Endothelial cell (in vitro differentiated cells): ENCODE measurements around the gene OR51E2. TPM values are rescaled to one million over a fixed set of nuclear protein-coding genes. Genes with fewer than 3 reads are reported as not detected.
"Not testable (repeated sequence)": the region's sequence is repeated elsewhere in the genome, so short reads cannot be mapped to it uniquely, and the experiment has no call there.

Source experiments
- DNase-seq: peaks from one replicate; pipeline ENCODE4 v3.0.0; 2021; ENCODE audit warnings: low spot score
- H3K27ac Mint-ChIP-seq: one replicate; pipeline ENCODE4 v1.8.0; 2021; ENCODE audit warnings: mixed read lengths, inconsistent platforms; ENCODE audit not compliant: unreplicated experiment
- H3K27me3 Mint-ChIP-seq: one replicate; pipeline ENCODE4 v1.8.0; 2021; ENCODE audit warnings: mild to moderate bottlenecking, moderate library complexity, mixed read lengths, inconsistent platforms; ENCODE audit not compliant: unreplicated experiment
- H3K36me3 Mint-ChIP-seq: one replicate; pipeline ENCODE4 v1.8.0; 2021; ENCODE audit warnings: mild to moderate bottlenecking, low read depth, mixed read lengths, inconsistent platforms; ENCODE audit not compliant: unreplicated experiment
- H3K4me1 Mint-ChIP-seq: one replicate; pipeline ENCODE4 v1.8.0; 2021; ENCODE audit warnings: mild to moderate bottlenecking, mixed read lengths, inconsistent platforms; ENCODE audit not compliant: unreplicated experiment
- H3K4me3 Mint-ChIP-seq: one replicate; pipeline ENCODE4 v1.8.0; 2021; ENCODE audit warnings: mild to moderate bottlenecking, mixed read lengths, inconsistent platforms; ENCODE audit not compliant: unreplicated experiment
- H3K9me3 Mint-ChIP-seq: one replicate; pipeline ENCODE4 v1.8.0; 2021; ENCODE audit warnings: mixed read lengths, inconsistent platforms; ENCODE audit not compliant: unreplicated experiment
- CTCF ChIP-seq: fragments of 200-600 bp; sonication (generic); IDR thresholded peaks from one replicate; pipeline ENCODE4 v1.5.0; 2021; ENCODE audit warnings: antibody characterized with exemption; ENCODE audit not compliant: unreplicated experiment
- long read RNA-seq: library from polyadenylated mRNA; unstranded; transcript quantifications from one replicate; pipeline ENCODE4 v2.0.0, GENCODE V29; 2020; ENCODE audit not compliant: unreplicated experiment
- total RNA-seq: library from RNA; stranded (reverse); fragmentation: NEBNext Ultra II Directional; extraction: Animal tissue kit (Norgen Biotek cat#: 25700); gene quantifications from one replicate; pipeline ENCODE4 v1.2.1, GENCODE V29; 2021; ENCODE audit not compliant: unreplicated experiment

OR51E2 gene
- total RNA-seq = not detected
- long read RNA-seq = 0 reads

- H3K36me3 Mint-ChIP-seq = no peaks in the 10 kb centered on the region
- no peaks in the 10 kb centered on the region for H3K27me3 Mint-ChIP-seq
- no peak within 1 kb of the TSS for H3K27ac Mint-ChIP-seq
- no peak for DNase-seq
- no peaks in the 10 kb centered on the region for H3K4me1 Mint-ChIP-seq
- H3K4me3 Mint-ChIP-seq = no peak within 1 kb of the TSS
- no peaks in the 10 kb centered on the region for H3K9me3 Mint-ChIP-seq
- no peak for TF ChIP-seq CTCF
These were observed at the start of gene OR51E2 for GRCh38 chr11:4697585-4697984. Gene OR51E2 (minus strand): TSS chr11:4697853. CDS start chr11:4682711, 15,142 bp downstream.

- DNase-seq = no peak
- Mint-ChIP-seq H3K4me1 (no peaks in the 10 kb centered on the region), H3K36me3 (no peaks in the 10 kb centered on the region), H3K27me3 (no peaks in the 10 kb centered on the region), H3K4me3 (no peak overlapping the region), H3K9me3 (no peaks in the 10 kb centered on the region), H3K27ac (no peak overlapping the region)
- TF ChIP-seq CTCF = no peak
These were observed 43.1 kb upstream of the OR51E2 start for GRCh38 chr11:4740735-4741134.

- no peak for TF ChIP-seq CTCF
These were observed 29.5 kb upstream of the OR51E2 start for GRCh38 chr11:4727171-4727570.

GRCh38 chr11:4722616-4723534 is 25.2 kb upstream of the OR51E2 start:
- H3K27me3 Mint-ChIP-seq, H3K27ac Mint-ChIP-seq, H3K4me3 Mint-ChIP-seq, H3K36me3 Mint-ChIP-seq, H3K9me3 Mint-ChIP-seq, DNase-seq: not testable (repeated sequence)
- H3K4me1 Mint-ChIP-seq = peaks cover 24% of the 10 kb centered on the region

More at GRCh38 chr11:4727171-4727570, 29.5 kb upstream of the OR51E2 start:
- no peak overlapping the region for H3K4me3 Mint-ChIP-seq
- no peaks in the 10 kb centered on the region for H3K9me3 Mint-ChIP-seq
- no peaks in the 10 kb centered on the region for H3K27me3 Mint-ChIP-seq
- H3K27ac Mint-ChIP-seq = no peak overlapping the region
- DNase-seq = no peak
- no peaks in the 10 kb centered on the region for H3K4me1 Mint-ChIP-seq
- H3K36me3 Mint-ChIP-seq = no peaks in the 10 kb centered on the region

- Mint-ChIP-seq H3K27ac (no peak overlapping the region), H3K4me1 (peaks cover 30% of the 10 kb centered on the region), H3K9me3 (no peaks in the 10 kb centered on the region), H3K4me3 (no peak overlapping the region), H3K36me3 (no peaks in the 10 kb centered on the region), H3K27me3 (peaks cover 2% of the 10 kb centered on the region)
- no peak for DNase-seq
- TF ChIP-seq CTCF = no peak
These were observed 16.6 kb upstream of the OR51E2 start for GRCh38 chr11:4714300-4714699.
